KOPT-K1 (cell line): ENCODE measurements around the gene AOPEP.

Experiments used
- H3K27ac ChIP-seq: fragments of 200-600 bp; sonication (generic); 2 replicates; pipeline ENCODE4 v1.5.1; 2016; ENCODE audit warnings: antibody characterized with exemption, mild to moderate bottlenecking, low read depth, low read length; ENCODE audit not compliant: poor library complexity, severe bottlenecking
- H3K36me3 ChIP-seq: fragments of 200-600 bp; sonication (generic); 2 replicates; pipeline ENCODE4 v1.5.1; 2017; ENCODE audit warnings: antibody characterized with exemption, mild to moderate bottlenecking, low read length, moderate library complexity; ENCODE audit not compliant: insufficient read depth
- H3K9me3 ChIP-seq: fragments of 200-600 bp; sonication (generic); 2 replicates; pipeline ENCODE4 v1.5.1; 2017; ENCODE audit warnings: antibody characterized with exemption, low read length, mild to moderate bottlenecking; ENCODE audit not compliant: insufficient read depth, poor library complexity, severe bottlenecking

AOPEP gene

GRCh38 chr9:94703488-94704140, 22.9 kb upstream of the AOPEP start:
- Histone ChIP-seq H3K27ac (no peak overlapping the region), H3K36me3 (no peaks in the 10 kb centered on the region), H3K9me3 (no peaks in the 10 kb centered on the region)

- H3K9me3 ChIP-seq: no peaks in the 10 kb centered on the region
- H3K27ac ChIP-seq: no peak overlapping the region
Observed at GRCh38 chr9:94705162-94705702, 21.3 kb upstream of the AOPEP start.

GRCh38 chr9:94706922-94707321, 19.6 kb upstream of the AOPEP start:
- no peaks in the 10 kb centered on the region for H3K36me3 ChIP-seq
- no peaks in the 10 kb centered on the region for H3K9me3 ChIP-seq
- no peak overlapping the region for H3K27ac ChIP-seq

More at GRCh38 chr9:94705162-94705702, 21.3 kb upstream of the AOPEP start:
- no peaks in the 10 kb centered on the region for H3K36me3 ChIP-seq

- Histone ChIP-seq H3K9me3 (no peaks in the 10 kb centered on the region), H3K36me3 (no peaks in the 10 kb centered on the region), H3K27ac (no peak overlapping the region)
Observed at GRCh38 chr9:94713436-94714215, 12.9 kb upstream of the AOPEP start.

GRCh38 chr9:94714494-94714893, 12.0 kb upstream of the AOPEP start:
- Histone ChIP-seq H3K36me3 (no peaks in the 10 kb centered on the region), H3K9me3 (no peaks in the 10 kb centered on the region), H3K27ac (no peak overlapping the region)

- Histone ChIP-seq H3K36me3 (no peaks in the 10 kb centered on the region), H3K27ac (no peak overlapping the region), H3K9me3 (no peaks in the 10 kb centered on the region)
Observed at GRCh38 chr9:94717761-94718160, 8.7 kb upstream of the AOPEP start.

- no peak overlapping the region for H3K27ac ChIP-seq
- H3K36me3 ChIP-seq: no peaks in the 10 kb centered on the region
- H3K9me3 ChIP-seq: no peaks in the 10 kb centered on the region
Observed at GRCh38 chr9:94718936-94719335, 7.6 kb upstream of the AOPEP start.

GRCh38 chr9:94719878-94720277, 6.6 kb upstream of the AOPEP start:
- Histone ChIP-seq H3K27ac (no peak overlapping the region), H3K9me3 (no peaks in the 10 kb centered on the region), H3K36me3 (no peaks in the 10 kb centered on the region)

GRCh38 chr9:94720846-94721549, 5.5 kb upstream of the AOPEP start:
- H3K27ac ChIP-seq: no peak overlapping the region
- no peaks in the 10 kb centered on the region for H3K36me3 ChIP-seq
- H3K9me3 ChIP-seq: no peaks in the 10 kb centered on the region

GRCh38 chr9:94721754-94722153, 4.7 kb upstream of the AOPEP start:
- Histone ChIP-seq H3K27ac (no peak overlapping the region), H3K9me3 (no peaks in the 10 kb centered on the region), H3K36me3 (no peaks in the 10 kb centered on the region)

GRCh38 chr9:94725293-94725692, 1.2 kb upstream of the AOPEP start:
- no peaks in the 10 kb centered on the region for H3K36me3 ChIP-seq

GRCh38 chr9:94728719-94729118, 2.2 kb downstream of the AOPEP start:
- peaks cover 4% of the 10 kb centered on the region for H3K36me3 ChIP-seq
- no peak overlapping the region for H3K27ac ChIP-seq
- no peaks in the 10 kb centered on the region for H3K9me3 ChIP-seq

More at GRCh38 chr9:94725293-94725692, 1.2 kb upstream of the AOPEP start:
- no peak overlapping the region for H3K27ac ChIP-seq
- H3K9me3 ChIP-seq: no peaks in the 10 kb centered on the region

GRCh38 chr9:94729199-94729598, 2.7 kb downstream of the AOPEP start:
- H3K9me3 ChIP-seq: no peaks in the 10 kb centered on the region
- H3K27ac ChIP-seq: no peak overlapping the region
- peaks cover 4% of the 10 kb centered on the region for H3K36me3 ChIP-seq

GRCh38 chr9:94734054-94734754, 7.7 kb downstream of the AOPEP start:
- Histone ChIP-seq H3K27ac (no peak overlapping the region), H3K9me3 (no peaks in the 10 kb centered on the region), H3K36me3 (peaks cover 4% of the 10 kb centered on the region)

- H3K9me3 ChIP-seq: no peaks in the 10 kb centered on the region
- peaks cover 4% of the 10 kb centered on the region for H3K36me3 ChIP-seq
Observed at GRCh38 chr9:94736759-94737158, 10.3 kb downstream of the AOPEP start.

More at GRCh38 chr9:94736759-94737158, 10.3 kb downstream of the AOPEP start:
- H3K27ac ChIP-seq: no peak overlapping the region
